ENCODE measurements around the gene MSANTD3.

Gene MSANTD3

GRCh38 chr9:100466829-100467221 lies 39.9 kb downstream of the MSANTD3 start:
- no peak for DNase-seq

GRCh38 chr9:100468041-100468440 lies 41.1 kb downstream of the MSANTD3 start:
- DNase-seq = no peak

- no peak for DNase-seq
Observed at GRCh38 chr9:100472268-100472667, 45.3 kb downstream of the MSANTD3 start.

- DNase-seq = peak; percentile 51
Observed at GRCh38 chr9:100472788-100473275, 45.9 kb downstream of the MSANTD3 start, which contains the start of gene TMEFF1. TSS of gene TMEFF1 (plus strand) at chr9:100473149. CDS start at chr9:100473545, 396 bp downstream.

GRCh38 chr9:100473276-100474081 lies 46.5 kb downstream of the MSANTD3 start:
- peak; percentile 21 for DNase-seq

- peak; percentile 3 for DNase-seq
Observed at GRCh38 chr9:100474082-100474923, 47.4 kb downstream of the MSANTD3 start.

- DNase-seq = no peak
Observed at GRCh38 chr9:100474924-100475276, 48.0 kb downstream of the MSANTD3 start.

- no peak for DNase-seq
Observed at GRCh38 chr9:100477241-100477640, 50.3 kb downstream of the MSANTD3 start.

GRCh38 chr9:100478192-100478591 lies 51.2 kb downstream of the MSANTD3 start:
- no peak for DNase-seq

- no peak for DNase-seq
Observed at GRCh38 chr9:100479820-100480219, 52.9 kb downstream of the MSANTD3 start.

- DNase-seq = no peak
Observed at GRCh38 chr9:100485196-100485595, 58.3 kb downstream of the MSANTD3 start.

- no peak for DNase-seq
Observed at GRCh38 chr9:100486479-100487176, 59.7 kb downstream of the MSANTD3 start.

- no peak for DNase-seq
Observed at GRCh38 chr9:100488177-100488576, 61.2 kb downstream of the MSANTD3 start.

- no peak for DNase-seq
Observed at GRCh38 chr9:100489836-100490235, 62.9 kb downstream of the MSANTD3 start.

- no peak for DNase-seq
Observed at GRCh38 chr9:100492952-100493351, 66.0 kb downstream of the MSANTD3 start.

- no peak for DNase-seq
Observed at GRCh38 chr9:100498592-100498991, 71.6 kb downstream of the MSANTD3 start.

- no peak for DNase-seq
Observed at GRCh38 chr9:100499460-100499859, 72.5 kb downstream of the MSANTD3 start.

GRCh38 chr9:100499866-100500265 lies 72.9 kb downstream of the MSANTD3 start:
- no peak for DNase-seq

Data from CD4-positive, alpha-beta T cell treated with Interleukin-17A for 4 hours (primary cell).